Neural progenitor cell (in vitro differentiated cells): ENCODE measurements around the gene STRADB.

Experiments used
- EZH2 ChIP-seq: fragments of 200-600 bp; sonication (generic); IDR thresholded peaks from 2 replicates; pipeline ENCODE4 v1.6.1; 2017; ENCODE audit warnings: antibody characterized with exemption, mild to moderate bottlenecking, moderate library complexity
- EZH2phosphoT487 ChIP-seq: fragments of 200-600 bp; sonication (generic); IDR thresholded peaks from 2 replicates; pipeline ENCODE4 v1.6.1; 2017; ENCODE audit warnings: antibody characterized with exemption
- TF ChIP-seq, protein P1 (sequence below): fragments of 200-600 bp; sonication (generic); IDR thresholded peaks from 2 replicates; pipeline ENCODE4 v1.5.1; 2017; ENCODE audit warnings: antibody characterized with exemption, mild to moderate bottlenecking

DNA sequence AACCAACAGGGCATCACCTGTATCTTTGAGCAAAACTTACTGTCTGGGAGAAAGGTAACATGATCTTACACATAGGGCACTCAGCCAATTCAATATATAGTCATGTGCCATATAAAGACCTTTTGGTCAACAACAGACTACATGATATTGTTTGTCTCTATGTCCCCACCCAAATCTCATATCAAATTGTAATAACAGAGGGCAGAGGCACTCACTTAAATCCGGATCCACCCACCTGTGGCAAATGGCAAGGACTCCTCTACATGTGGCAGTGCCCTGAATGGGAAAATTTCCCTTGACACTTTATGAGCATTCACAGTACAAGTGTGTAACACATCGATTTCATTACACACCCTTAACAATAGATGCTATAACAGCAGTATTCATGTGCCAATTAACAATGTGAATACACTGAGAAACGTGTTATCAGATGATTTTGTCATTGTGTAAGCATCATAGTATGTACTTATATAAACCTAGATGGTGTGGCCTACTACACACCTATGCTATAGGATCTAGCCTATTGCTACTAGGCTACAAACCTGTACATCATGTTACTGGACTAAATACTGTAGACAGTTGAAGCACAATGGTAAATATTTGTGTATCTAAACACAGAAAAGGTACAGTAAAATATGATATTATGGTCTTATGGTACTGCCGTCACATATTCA, 64.2 kb downstream of the STRADB start:
- no peak for TF ChIP-seq EZH2
- TF ChIP-seq, protein P1, sequence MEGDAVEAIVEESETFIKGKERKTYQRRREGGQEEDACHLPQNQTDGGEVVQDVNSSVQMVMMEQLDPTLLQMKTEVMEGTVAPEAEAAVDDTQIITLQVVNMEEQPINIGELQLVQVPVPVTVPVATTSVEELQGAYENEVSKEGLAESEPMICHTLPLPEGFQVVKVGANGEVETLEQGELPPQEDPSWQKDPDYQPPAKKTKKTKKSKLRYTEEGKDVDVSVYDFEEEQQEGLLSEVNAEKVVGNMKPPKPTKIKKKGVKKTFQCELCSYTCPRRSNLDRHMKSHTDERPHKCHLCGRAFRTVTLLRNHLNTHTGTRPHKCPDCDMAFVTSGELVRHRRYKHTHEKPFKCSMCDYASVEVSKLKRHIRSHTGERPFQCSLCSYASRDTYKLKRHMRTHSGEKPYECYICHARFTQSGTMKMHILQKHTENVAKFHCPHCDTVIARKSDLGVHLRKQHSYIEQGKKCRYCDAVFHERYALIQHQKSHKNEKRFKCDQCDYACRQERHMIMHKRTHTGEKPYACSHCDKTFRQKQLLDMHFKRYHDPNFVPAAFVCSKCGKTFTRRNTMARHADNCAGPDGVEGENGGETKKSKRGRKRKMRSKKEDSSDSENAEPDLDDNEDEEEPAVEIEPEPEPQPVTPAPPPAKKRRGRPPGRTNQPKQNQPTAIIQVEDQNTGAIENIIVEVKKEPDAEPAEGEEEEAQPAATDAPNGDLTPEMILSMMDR, result no peak
- no peak for TF ChIP-seq EZH2phosphoT487
